Stimulated activated naive CD8-positive, alpha-beta T cell treated with anti-CD3 and anti-CD28 coated beads, Interleukin-15, amount 100 ng/mL, for 72 hours (primary cell): ENCODE results near the gene RAE1.
"Not testable (repeated sequence)": the region's sequence is repeated elsewhere in the genome, so short reads cannot be mapped to it uniquely, and the experiment has no call there.

Source experiments
- ATAC-seq: fragments of 150-1000 bp; cut with Tn5 transposase; 2 replicates; pipeline ENCODE4 v1.10.0; 2021; ENCODE audit warnings: mild to moderate bottlenecking, moderate library complexity
- DNase-seq, 2 donors: peaks; one replicate each; pipeline ENCODE4 v3.0.0; 2021 to 2022
- H3K27ac Mint-ChIP-seq, 2 donors: one replicate each; pipeline ENCODE4 v1.8.0; 2022; ENCODE audit warnings: mild to moderate bottlenecking in 2 of 2, mixed read lengths in 2 of 2, moderate library complexity in 2 of 2
- H3K27me3 Mint-ChIP-seq: one replicate; pipeline ENCODE4 v1.8.0; 2022; ENCODE audit warnings: mixed read lengths
- H3K4me1 Mint-ChIP-seq: one replicate; pipeline ENCODE4 v1.8.0; 2022; ENCODE audit warnings: mild to moderate bottlenecking, mixed read lengths
- H3K4me3 Mint-ChIP-seq, 2 donors: one replicate each; pipeline ENCODE4 v1.8.0; 2022; ENCODE audit warnings: mild to moderate bottlenecking in 2 of 2, mixed read lengths in 2 of 2, moderate library complexity in 1 of 2
- H3K9me3 Mint-ChIP-seq, 2 donors: one replicate each; pipeline ENCODE4 v1.8.0; 2022; ENCODE audit warnings: mixed read lengths in 2 of 2

Gene RAE1

GRCh38 chr20:57417830-57418780 is 67.0 kb downstream of the RAE1 start:
- no peaks in the 10 kb centered on the region for H3K27me3 Mint-ChIP-seq
- H3K27ac Mint-ChIP-seq = no peak overlapping the region
- H3K4me3 Mint-ChIP-seq = no peak overlapping the region
- no peak for DNase-seq
- H3K4me1 Mint-ChIP-seq = peaks cover 21% of the 10 kb centered on the region
- ATAC-seq = no peak
- no peaks in the 10 kb centered on the region for H3K9me3 Mint-ChIP-seq

DNA sequence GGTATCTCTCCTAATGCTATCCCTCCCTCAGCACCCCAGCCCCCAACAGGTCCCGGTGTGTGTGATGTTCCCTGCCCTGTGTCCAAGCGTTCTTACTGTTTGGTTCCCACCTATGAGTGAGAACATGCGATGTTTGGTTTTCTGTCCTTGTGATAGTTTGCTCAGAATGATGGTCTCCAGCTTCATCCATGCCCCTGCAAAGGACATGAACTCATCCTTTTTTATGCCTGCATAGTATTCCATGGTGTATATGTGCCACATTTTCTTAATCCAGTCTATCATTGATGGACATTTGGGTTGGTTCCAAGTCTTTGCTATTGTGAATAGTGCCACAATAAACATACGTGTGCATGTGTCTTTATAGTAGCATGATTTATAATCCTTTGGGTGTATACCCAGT is 68.4 kb downstream of the RAE1 start:
- ATAC-seq, H3K27me3 Mint-ChIP-seq, H3K9me3 Mint-ChIP-seq, H3K27ac Mint-ChIP-seq, H3K4me3 Mint-ChIP-seq, DNase-seq: not testable (repeated sequence)
- H3K4me1 Mint-ChIP-seq = peaks cover 30% of the 10 kb centered on the region

- Mint-ChIP-seq H3K9me3 (no peaks in the 10 kb centered on the region), H3K4me1 (peaks cover 35% of the 10 kb centered on the region), H3K4me3 (no peak overlapping the region), H3K27ac (no peak overlapping the region), H3K27me3 (no peaks in the 10 kb centered on the region)
- ATAC-seq (peak; percentile 37), DNase-seq (no peak)
Observed at GRCh38 chr20:57420571-57421252, 69.7 kb downstream of the RAE1 start.

GRCh38 chr20:57421253-57422220 is 70.5 kb downstream of the RAE1 start:
- DNase-seq (no peak), ATAC-seq (peak; percentile 31)
- Mint-ChIP-seq H3K9me3 (no peaks in the 10 kb centered on the region), H3K4me1 (peaks cover 35% of the 10 kb centered on the region), H3K27me3 (no peaks in the 10 kb centered on the region), H3K27ac (no peak overlapping the region), H3K4me3 (no peak overlapping the region)

GRCh38 chr20:57422254-57422653 is 71.2 kb downstream of the RAE1 start:
- no peaks in the 10 kb centered on the region for H3K9me3 Mint-ChIP-seq
- no peak overlapping the region for H3K4me3 Mint-ChIP-seq

DNA sequence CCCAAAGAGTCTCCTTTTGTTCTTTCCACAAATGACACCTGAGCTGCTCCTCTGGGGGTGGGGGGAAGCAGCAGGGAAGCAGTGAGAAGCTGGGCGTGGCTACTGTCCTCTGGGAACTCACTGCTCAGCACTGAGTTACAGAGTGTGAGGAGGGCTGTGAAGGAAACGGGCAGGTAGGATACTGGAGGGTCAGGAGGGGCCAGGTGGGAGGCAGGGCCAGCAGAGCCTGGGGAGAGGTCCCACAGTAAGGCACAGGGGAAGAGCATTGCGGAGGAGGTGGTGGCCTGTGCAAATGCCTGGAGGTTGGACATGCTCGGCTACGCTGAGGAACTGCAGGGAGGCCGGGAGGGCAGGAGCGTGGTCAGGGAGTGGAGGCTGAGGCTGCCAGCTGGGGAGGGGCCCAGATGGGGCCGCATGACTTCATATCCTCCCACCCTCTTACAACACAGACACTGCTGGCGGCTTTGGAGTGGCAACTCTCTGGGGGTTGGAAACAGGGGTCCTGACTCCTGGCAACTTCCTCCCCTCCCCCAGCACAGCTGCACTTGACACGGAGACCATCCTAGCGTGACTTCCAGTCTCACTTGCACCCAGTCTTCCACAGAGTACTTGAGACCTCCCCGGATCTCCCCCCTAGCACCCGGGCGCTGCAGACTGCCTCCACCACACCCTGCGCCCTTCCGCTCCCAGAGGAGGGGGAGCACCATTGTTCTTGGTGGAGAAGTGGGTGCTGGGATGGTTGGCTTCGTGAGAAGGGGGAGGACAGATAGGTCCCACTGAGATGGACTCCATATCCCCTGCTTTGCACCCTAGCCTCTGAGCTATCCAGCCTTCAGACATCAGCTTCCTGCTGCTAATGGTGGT is 74.3 kb downstream of the RAE1 start:
- no peaks in the 10 kb centered on the region for H3K9me3 Mint-ChIP-seq

More at GRCh38 chr20:57422254-57422653, 71.2 kb downstream of the RAE1 start:
- ATAC-seq = no peak
- DNase-seq = no peak
- Mint-ChIP-seq H3K4me1 (peaks cover 41% of the 10 kb centered on the region), H3K27ac (no peak overlapping the region), H3K27me3 (no peaks in the 10 kb centered on the region)

DNA sequence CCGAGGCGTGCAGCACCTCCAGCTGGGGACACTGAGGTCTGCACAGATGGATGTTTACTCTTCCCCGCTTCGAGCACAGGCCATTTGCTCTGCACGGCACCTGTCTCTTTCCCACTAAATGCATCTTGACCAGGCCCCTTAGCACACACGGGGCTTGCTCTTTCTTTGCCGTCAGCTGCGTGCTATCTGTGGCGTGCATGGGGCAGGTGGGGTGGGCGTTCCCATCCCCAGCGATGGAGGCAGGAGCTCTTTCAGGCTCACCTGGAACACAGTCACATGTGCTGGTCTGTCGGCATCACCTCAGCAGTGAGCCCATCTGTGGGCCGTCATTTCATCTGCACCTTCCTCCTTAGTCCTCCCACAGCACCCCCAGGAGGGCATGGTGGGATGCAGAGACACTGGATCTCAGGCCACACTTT is 75.2 kb downstream of the RAE1 start:
- peak overlapping the region in 1 of 2 donors; percentile 21 for H3K4me3 Mint-ChIP-seq
- no peak for ATAC-seq
- H3K27me3 Mint-ChIP-seq = no peaks in the 10 kb centered on the region
- DNase-seq = no peak
- no peak overlapping the region for H3K27ac Mint-ChIP-seq
- peaks cover 46% of the 10 kb centered on the region for H3K4me1 Mint-ChIP-seq
- no peaks in the 10 kb centered on the region for H3K9me3 Mint-ChIP-seq

More for the DNA sequence above, 74.3 kb downstream of the RAE1 start:
- peak overlapping the region in 1 of 2 donors; percentile 92 for H3K27ac Mint-ChIP-seq
- peaks cover 48% of the 10 kb centered on the region for H3K4me1 Mint-ChIP-seq
- DNase-seq (no peak), ATAC-seq (peak; percentile 32)
- H3K4me3 Mint-ChIP-seq = peak overlapping the region in 1 of 2 donors; percentile 46
- H3K27me3 Mint-ChIP-seq = no peaks in the 10 kb centered on the region

- no peak for DNase-seq
- H3K4me1 Mint-ChIP-seq = peaks cover 51% of the 10 kb centered on the region
- ATAC-seq = no peak
- no peaks in the 10 kb centered on the region for H3K9me3 Mint-ChIP-seq
- H3K4me3 Mint-ChIP-seq = peak overlapping the region in 1 of 2 donors; percentile 21
- no peak overlapping the region for H3K27ac Mint-ChIP-seq
- no peaks in the 10 kb centered on the region for H3K27me3 Mint-ChIP-seq
Observed at GRCh38 chr20:57426831-57427230, 75.8 kb downstream of the RAE1 start.

- Mint-ChIP-seq H3K4me1 (peaks cover 67% of the 10 kb centered on the region), H3K4me3 (no peak overlapping the region), H3K9me3 (no peaks in the 10 kb centered on the region), H3K27me3 (no peaks in the 10 kb centered on the region), H3K27ac (no peak overlapping the region)
- ATAC-seq (no peak), DNase-seq (no peak)
Observed at GRCh38 chr20:57428324-57429158, 77.5 kb downstream of the RAE1 start.
